K562 (cell line): ENCODE measurements around the gene DSP. TPM values are rescaled to one million over a fixed set of nuclear protein-coding genes. Genes with fewer than 3 reads are reported as not detected.

ENCODE experiments used
- ATAC-seq: fragments of 200-7000 bp; cut with Tn5 transposase; 3 replicates; pipeline ENCODE4 v1.9.1; 2020; ENCODE audit warnings: moderate library complexity
- BruUV-seq: library from RNA; stranded (reverse); fragments of 400-500 nt; replicated peaks from 2 replicates; lab custom pipeline; 2021; lab: Mats Ljungman, UMichigan
- CTCF ChIA-PET: fragments of 300-600 bp; formaldehyde crosslinking; extraction: SDS; loops from one replicate; lab custom pipeline; 2021; ENCODE audit warnings: low intra/inter-chr PET ratio; lab: Yijun Ruan, JAX
- POLR2A ChIA-PET: fragments of 300-600, 350-650 bp; sonication (Branson Sonifier 250); formaldehyde crosslinking; extraction: SDS; loops from one replicate; lab custom pipeline; 2021; ENCODE audit warnings: antibody characterized with exemption, inconsistent platforms; lab: Yijun Ruan, JAX
- DNase-seq, 4 experiments: peaks; one replicate each; pipeline versions ENCODE4 v3.0.0 to v3.0.0-alpha.2; 2011 to 2018; ENCODE audit warnings: low spot score in 3 of 4, mixed read lengths in 3 of 4; ENCODE audit errors: extremely low read depth in 1 of 4
- FAIRE-seq: peaks from 2 replicates; lab custom pipeline; 2011; peaks lifted over from hg19 to GRCh38; lab: Jason Lieb, UNC
- H2AFZ ChIP-seq: 2 replicates; pipeline ENCODE4 v1.6.0; 2011; ENCODE audit warnings: low read depth, low read length, control low read depth, inconsistent platforms
- H3K27ac ChIP-seq: fragments of 200-600 bp; 3 replicates; pipeline ENCODE4 v1.8.0; 2011; ENCODE audit warnings: low read depth, mild to moderate bottlenecking, control low read depth, inconsistent platforms, low read length, moderate library complexity, mixed read lengths; ENCODE audit errors: extremely low read depth
- H3K27me3 ChIP-seq, 2 experiments: fragments of 300-600 bp in 1 of 2; 2 replicates in 1 of 2; 3 replicates in 1 of 2; pipeline versions ENCODE4 v1.6.0 to v1.8.0; 2011; ENCODE audit warnings: inconsistent platforms in 2 of 2, low read length in 2 of 2, mild to moderate bottlenecking in 1 of 2, mixed read lengths in 1 of 2, moderate library complexity in 1 of 2; ENCODE audit not compliant: control insufficient read depth in 2 of 2, insufficient read depth in 2 of 2
- H3K36me3 ChIP-seq: fragments of 300-600 bp; 3 replicates; pipeline ENCODE4 v1.8.0; 2011; ENCODE audit warnings: mild to moderate bottlenecking, low read length, inconsistent platforms; ENCODE audit not compliant: control insufficient read depth, insufficient read depth
- H3K4me1 ChIP-seq, 2 experiments: fragments of 200-600 bp in 1 of 2; replicated peaks in 1 of 2; 2 replicates in 1 of 2; 3 replicates in 1 of 2; pipeline versions ENCODE4 v1.5.1 to v1.8.0; 2011; ENCODE audit warnings: inconsistent platforms in 2 of 2, low read length in 2 of 2, mild to moderate bottlenecking in 1 of 2, mixed read lengths in 1 of 2, moderate library complexity in 1 of 2; ENCODE audit not compliant: control insufficient read depth in 2 of 2, insufficient read depth in 2 of 2
- H3K4me2 ChIP-seq: 2 replicates; pipeline ENCODE4 v1.6.1; 2011; ENCODE audit warnings: low read length, control low read depth, inconsistent platforms, mixed read lengths; ENCODE audit not compliant: insufficient read depth
- H3K4me3 ChIP-seq: fragments of 200-600 bp; sonication (generic), shearing (Covaris generic); 2 replicates; pipeline ENCODE4 v1.5.1; 2016; ENCODE audit warnings: control low read depth, inconsistent platforms
- H3K79me2 ChIP-seq: fragments of 200-600 bp; 3 replicates; pipeline ENCODE4 v1.8.0; 2011; ENCODE audit warnings: low read length, inconsistent platforms; ENCODE audit not compliant: control insufficient read depth, insufficient read depth
- H3K9ac ChIP-seq, 2 experiments: 2 replicates each; pipeline versions ENCODE4 v1.6.0 to v1.6.1; 2011; ENCODE audit warnings: low read depth in 2 of 2, low read length in 2 of 2, control low read depth in 1 of 2, inconsistent platforms in 1 of 2, mild to moderate bottlenecking in 1 of 2, mixed read lengths in 1 of 2; ENCODE audit not compliant: insufficient read depth in 1 of 2
- H3K9me1 ChIP-seq: one replicate; pipeline ENCODE4 v1.6.0; 2011; ENCODE audit warnings: inconsistent platforms, mild to moderate bottlenecking, low read length, moderate library complexity; ENCODE audit not compliant: control insufficient read depth, insufficient read depth
- H3K9me3 ChIP-seq: replicated peaks from 2 replicates; pipeline ENCODE4 v1.5.1; 2011; ENCODE audit warnings: low read depth, low read length, inconsistent platforms; ENCODE audit not compliant: control insufficient read depth, insufficient read depth
- H4K20me1 ChIP-seq: replicated peaks from 2 replicates; pipeline ENCODE4 v1.6.1; 2011; ENCODE audit warnings: low read length, inconsistent platforms, mixed read lengths; ENCODE audit not compliant: control insufficient read depth, insufficient read depth
- BMI1 ChIP-seq: fragments of 150-350 bp; IDR thresholded peaks from 2 replicates; pipeline ENCODE4 v1.6.1; 2014; ENCODE audit warnings: low read length
- CEBPZ ChIP-seq: fragments of 150-350 bp; IDR thresholded peaks from 2 replicates; pipeline ENCODE4 v1.6.1; 2014; ENCODE audit warnings: low read depth, mild to moderate bottlenecking, low read length, borderline replicate concordance
- CREB1 ChIP-seq, 2 experiments: sonication (generic) in 1 of 2; formaldehyde crosslinking in 1 of 2; IDR thresholded peaks; 2 replicates each; pipeline versions ENCODE4 v1.6.1 to v1.8.0; 2012 to 2022; ENCODE audit warnings: inconsistent platforms in 1 of 2, mild to moderate bottlenecking in 1 of 2, missing genetic modification reagents in 1 of 2, moderate library complexity in 1 of 2
- ELK1 ChIP-seq: sonication (generic); formaldehyde crosslinking; IDR thresholded peaks from 2 replicates; pipeline ENCODE4 v1.8.1; 2022; ENCODE audit warnings: missing genetic modification reagents
- EP400 ChIP-seq: fragments of 450-650 bp; IDR thresholded peaks from 2 replicates; pipeline ENCODE4 v1.6.1; 2017; ENCODE audit warnings: antibody characterized with exemption, mild to moderate bottlenecking, moderate library complexity
- GTF2A2 ChIP-seq: IDR thresholded peaks from 2 replicates; pipeline ENCODE4 v1.6.1; 2016; ENCODE audit warnings: mild to moderate bottlenecking, missing genetic modification characterization, missing compliant biosample characterization
- GTF2B ChIP-seq: IDR thresholded peaks from 2 replicates; pipeline ENCODE4 v1.6.1; 2011; ENCODE audit not compliant: insufficient read length; ENCODE audit errors: extremely low read depth
- HMG20A ChIP-seq: fragments of 450-650 bp; formaldehyde crosslinking; conservative IDR thresholded peaks from 2 replicates; pipeline ENCODE4 v1.4.0; 2020; ENCODE audit warnings: mild to moderate bottlenecking, mixed read lengths
- MXI1 ChIP-seq: IDR thresholded peaks from 2 replicates; pipeline ENCODE4 v1.6.1; 2011; ENCODE audit warnings: low read depth, mild to moderate bottlenecking, improper control_type of control experiment, low read length
- NFE2 ChIP-seq: IDR thresholded peaks from 2 replicates; pipeline ENCODE4 v1.6.1; 2014; ENCODE audit warnings: antibody characterized with exemption, low read depth
- NFIX ChIP-seq: fragments of 250-450 bp; sonication (Bioruptor Pico); IDR thresholded peaks from 2 replicates; pipeline ENCODE4 v1.4.0; 2020; ENCODE audit warnings: low read depth, mild to moderate bottlenecking, moderate library complexity
- PURB ChIP-seq: sonication (generic); formaldehyde crosslinking; IDR thresholded peaks from 2 replicates; pipeline ENCODE4 v1.9.0; 2021; ENCODE audit warnings: low read depth, mild to moderate bottlenecking, missing genetic modification reagents
- RBM15 ChIP-seq: fragments of 200-400 bp; formaldehyde crosslinking; IDR thresholded peaks from 2 replicates; pipeline ENCODE4 v1.6.1; 2018; ENCODE audit warnings: mild to moderate bottlenecking, low read length, moderate library complexity; ENCODE audit not compliant: insufficient read depth
- RBM34 ChIP-seq: fragments of 200-400 bp; formaldehyde crosslinking; IDR thresholded peaks from 2 replicates; pipeline ENCODE4 v1.6.1; 2018; ENCODE audit warnings: low read length, borderline replicate concordance; ENCODE audit not compliant: insufficient read depth
- SMARCA5 ChIP-seq: fragments of 450-650 bp; IDR thresholded peaks from 2 replicates; pipeline ENCODE4 v1.6.1; 2016
- TAF15 ChIP-seq: fragments of 200-400 bp; formaldehyde crosslinking; IDR thresholded peaks from 2 replicates; pipeline ENCODE4 v1.6.1; 2017; ENCODE audit warnings: mild to moderate bottlenecking, low read depth, low read length, moderate library complexity
- WHSC1 ChIP-seq: IDR thresholded peaks from one replicate; pipeline ENCODE4 v1.6.1; 2012; ENCODE audit warnings: low read length, control low read depth, inconsistent platforms
- ZKSCAN3 ChIP-seq: fragments of 250-450 bp; sonication (Bioruptor Pico); IDR thresholded peaks from 2 replicates; pipeline ENCODE4 v1.4.0; 2020
- ZNF589 ChIP-seq: fragments of 200-800 bp; sonication (Bioruptor generic); IDR thresholded peaks from 2 replicates; pipeline ENCODE4 v1.6.1; 2016; ENCODE audit warnings: low read depth, missing genetic modification characterization, missing compliant biosample characterization
- ZNF764 ChIP-seq: fragments of 250-450 bp; sonication (Bioruptor Pico); IDR thresholded peaks from 2 replicates; pipeline ENCODE4 v1.4.0; 2020; ENCODE audit warnings: low read depth, mild to moderate bottlenecking, moderate library complexity
- WGBS: fragments of 100-300 bp; shearing (Covaris generic); methylation state at CpG from one replicate; pipeline ENCODE4 v1.1.6; 2016; ENCODE audit warnings: low coverage, mixed read lengths; ENCODE audit not compliant: insufficient coverage; ENCODE audit errors: missing lambda C conversion rate; 5-methylcytosine and 5-hydroxymethylcytosine counted together
- in situ Hi-C: fragments of 300-500 bp; cut with MboI; formaldehyde crosslinking; loops from 4 replicates; pipeline ENCODE4 v1.15.0; 2018; ENCODE audit warnings: inconsistent platforms, mixed read lengths
- intact Hi-C: fragments of 100-400 bp; cut with micrococcal nuclease; formaldehyde crosslinking; loops from 2 replicates; pipeline ENCODE4 v1.14.2; 2022
- polyA plus RNA-seq, 8 experiments: library from polyadenylated mRNA; depleted of rRNA in 4 of 8; stranded (reverse) in 5 of 8; unstranded in 3 of 8; fragments of >200 nt; fragmentation: Nextera tagmentation in 2 of 8; fragmentation: Illumina TruSeq in 1 of 8; extraction: Ambion mirVana in 2 of 8; extraction: Trizol in 1 of 8; gene quantifications; 2 replicates each; pipeline versions ENCODE4 v1.2.1 to v1.2.3, GENCODE V29; 2011 to 2014; ENCODE audit warnings: inconsistent platforms in 1 of 8, missing spikeins in 1 of 8
- total RNA-seq, 7 experiments: library from RNA; depleted of rRNA in 6 of 7; stranded (reverse); fragments of >200 nt in 6 of 7; fragmentation: Illumina TruSeq in 2 of 7; extraction: Trizol in 2 of 7; gene quantifications; 2 replicates each; pipeline versions ENCODE4 v1.2.1 to v1.2.3, GENCODE V29; 2011 to 2021; ENCODE audit warnings: low replicate concordance in 1 of 7

DSP gene
- total and polyA plus RNA-seq, 9 of the 15 experiments (the other 6 are each of a cell fraction or from before 2014, with no cell fraction given), result under 0.01 to 0.24 (median 0.03) TPM; not detected in 2

- H3K9me3 ChIP-seq, result no peaks in the 10 kb centered on the region
- ChIA-PET POLR2A (interaction anchor here (0.9 to 1.3 kb wide), 2 partner anchors 14 to 21 kb away, joined by 3 to 4 read pairs; no protein-coding TSS in a partner anchor), CTCF (no interaction called here)
- H2AFZ ChIP-seq, result no peak overlapping the region
- H3K27me3 ChIP-seq, result peaks cover 34 to 50% of the 10 kb centered on the region in 2 experiments
- no peak overlapping the region for H3K27ac ChIP-seq
- WGBS, result 0% methylated on average over 2 of the region's 2 CpGs
- H3K36me3 ChIP-seq, result no peaks in the 10 kb centered on the region
- no peak overlapping the region for H3K4me3 ChIP-seq
- intact Hi-C loops (no loop called here), in situ Hi-C loops (no loop called here)
- no peak overlapping the region for H3K9ac ChIP-seq
- DNase-seq (no peak), ATAC-seq (no peak), FAIRE-seq (no peak)
- no peak overlapping the region for H3K4me2 ChIP-seq
- H3K4me1 ChIP-seq, result no peaks in the 10 kb centered on the region
- no peaks in the 10 kb centered on the region for H3K79me2 ChIP-seq
- no peaks in the 10 kb centered on the region for H4K20me1 ChIP-seq
- no TSS peak for BruUV-seq
- no peak for TF ChIP-seq SMARCA5
- no peak for TF ChIP-seq RBM34
- TF ChIP-seq TAF15, result no peak
- TF ChIP-seq GTF2A2 (tag), result no peak
- TF ChIP-seq EP400, result no peak
- TF ChIP-seq WHSC1, result no peak
- TF ChIP-seq ZNF764 (CRISPR knock-in tag), result no peak
- no peak for TF ChIP-seq NFE2
- TF ChIP-seq CEBPZ, result no peak
- TF ChIP-seq MXI1, result no peak
- TF ChIP-seq ZKSCAN3 (CRISPR knock-in tag), result no peak
- TF ChIP-seq RBM15, result no peak
- no peak for TF ChIP-seq CREB1 (IDR thresholded peaks at IDR 0.05)
- TF ChIP-seq CREB1 (CRISPR knock-in tag; IDR thresholded peaks at IDR 0.05), result no peak
- TF ChIP-seq NFIX (CRISPR knock-in tag), result no peak
- no peak for TF ChIP-seq GTF2B
- no peak for TF ChIP-seq BMI1
- no peak for TF ChIP-seq ZNF589 (CRISPR knock-in tag)
- no peak for TF ChIP-seq HMG20A
- no peak for TF ChIP-seq ELK1 (CRISPR knock-in tag)
- TF ChIP-seq PURB (CRISPR knock-in tag), result no peak
- no peaks in the 10 kb centered on the region for H3K9me1 ChIP-seq
Observed at GRCh38 chr6:7629321-7629720, 87.8 kb downstream of the DSP start.
